ENCODE data around the gene ADAR. TPM values are rescaled to one million over a fixed set of nuclear protein-coding genes. Genes with fewer than 3 reads are reported as not detected.

Gene ADAR
- total RNA-seq, 2 experiments from 2014 or later: 325 to 338 TPM

DNA sequence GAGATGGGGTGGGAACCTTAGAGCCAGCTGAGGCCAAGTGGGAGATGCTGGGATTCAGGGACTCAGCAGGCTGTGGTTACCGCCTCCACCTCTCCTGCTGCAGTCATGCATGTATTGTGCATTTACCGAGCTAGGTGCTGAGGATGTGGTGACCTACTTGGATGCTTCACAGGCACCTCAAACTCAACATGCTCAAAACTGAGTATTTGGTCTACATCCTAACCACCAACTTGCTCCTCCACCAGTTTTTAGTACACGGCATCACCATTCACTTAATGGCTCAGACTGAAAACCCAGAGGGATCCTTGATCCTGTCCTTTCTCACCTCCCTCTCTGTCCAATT, 34.8 kb downstream of the ADAR start:
- POLR2A ChIA-PET: no interaction called here

GRCh38 chr1:154572468-154573167, 35.4 kb downstream of the ADAR start:
- H3K27me3 Mint-ChIP-seq: peaks cover 13% of the 10 kb centered on the region
- peaks cover 3% of the 10 kb centered on the region for H3K36me3 Mint-ChIP-seq
- POLR2A ChIA-PET: interaction anchor here (0.6 kb wide), 1 partner anchor 17 kb away, joined by 3 read pairs; no protein-coding TSS in a partner anchor
- DNase-seq (no peak), ATAC-seq (ENCODE audit: low read depth) (no peak)
- H3K4me1 Mint-ChIP-seq: peaks cover 5% of the 10 kb centered on the region
- no peaks in the 10 kb centered on the region for H3K9me3 Mint-ChIP-seq
- H3K4me3 Mint-ChIP-seq: no peak overlapping the region
- H3K27ac Mint-ChIP-seq: no peak overlapping the region

More for the DNA sequence above, 34.8 kb downstream of the ADAR start:
- no peak for ATAC-seq (ENCODE audit: low read depth)
- Mint-ChIP-seq H3K27me3 (peaks cover 9% of the 10 kb centered on the region), H3K36me3 (peaks cover 3% of the 10 kb centered on the region), H3K4me3 (no peak overlapping the region), H3K4me1 (peaks cover 2% of the 10 kb centered on the region), H3K9me3 (no peaks in the 10 kb centered on the region), H3K27ac (no peak overlapping the region)
- DNase-seq: no peak

DNA sequence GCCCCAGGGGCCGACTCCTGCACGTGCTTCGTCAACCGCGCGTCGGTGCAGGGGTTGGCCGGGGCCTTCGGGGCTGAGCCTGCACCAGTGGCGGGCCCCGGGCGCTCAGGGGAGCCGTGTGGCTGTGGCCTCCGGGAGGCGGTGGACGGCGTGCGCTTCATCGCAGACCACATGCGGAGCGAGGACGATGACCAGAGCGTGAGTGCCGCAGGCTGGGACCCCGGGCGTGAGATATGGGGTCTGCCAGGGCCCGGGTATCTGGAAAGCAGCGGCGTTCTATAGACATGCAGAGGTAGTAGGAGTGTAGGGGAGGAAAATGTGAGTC, 36.1 kb downstream of the ADAR start:
- no peak for DNase-seq
- Mint-ChIP-seq H3K36me3 (peaks cover 3% of the 10 kb centered on the region), H3K4me3 (no peak overlapping the region), H3K4me1 (peaks cover 7% of the 10 kb centered on the region), H3K27ac (no peak overlapping the region), H3K9me3 (no peaks in the 10 kb centered on the region), H3K27me3 (peaks cover 19% of the 10 kb centered on the region)
- no peak for ATAC-seq (ENCODE audit: low read depth)
- POLR2A ChIA-PET: no interaction called here

GRCh38 chr1:154571244-154571963, 36.6 kb downstream of the ADAR start:
- H3K27ac Mint-ChIP-seq: no peak overlapping the region

DNA sequence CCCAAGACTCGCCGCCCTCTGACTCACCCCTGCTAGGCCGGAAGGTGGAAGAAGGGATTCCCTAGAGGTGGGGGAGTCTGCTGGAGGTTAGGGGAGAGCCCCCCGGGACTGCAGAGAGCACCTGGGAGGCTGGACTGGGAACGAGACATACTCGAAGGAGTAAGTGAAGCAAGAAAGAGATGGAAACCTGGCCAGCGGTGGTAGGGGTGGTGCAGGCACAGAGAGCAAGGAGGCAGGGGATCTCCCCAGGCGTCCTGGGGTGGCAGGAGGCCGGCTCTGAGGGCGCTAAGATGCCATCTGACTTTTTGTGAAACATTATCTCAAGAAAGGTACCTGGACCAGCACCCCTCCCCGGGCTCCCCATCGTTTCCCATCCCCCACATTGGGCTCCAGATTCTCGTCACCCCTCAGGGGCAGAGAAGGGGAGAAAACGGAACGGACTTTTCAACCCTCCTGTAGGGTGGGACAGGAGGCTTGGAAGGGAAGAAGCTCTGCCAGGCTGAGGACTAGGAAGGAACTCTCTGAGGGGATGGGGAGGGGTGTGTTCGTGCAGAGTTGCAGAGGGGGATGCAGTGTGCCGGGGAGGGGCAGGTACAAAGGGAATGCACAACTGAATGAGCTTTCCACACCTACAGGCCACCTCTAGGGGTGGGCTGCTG, 39.7 kb downstream of the ADAR start:
- Mint-ChIP-seq H3K4me1 (peaks cover 5% of the 10 kb centered on the region), H3K9me3 (no peaks in the 10 kb centered on the region), H3K27ac (no peak overlapping the region), H3K36me3 (no peaks in the 10 kb centered on the region), H3K27me3 (peaks cover 27% of the 10 kb centered on the region), H3K4me3 (peak overlapping the region; percentile 21)
- ATAC-seq (ENCODE audit: low read depth) (no peak), DNase-seq (no peak)
- POLR2A ChIA-PET: interaction anchor here (1.0 to 1.9 kb wide), 5 partner anchors 8 to 59 kb away, joined by 3 to 5 read pairs (median 3); no protein-coding TSS in a partner anchor

More at GRCh38 chr1:154571244-154571963, 36.6 kb downstream of the ADAR start:
- ATAC-seq (ENCODE audit: low read depth) (no peak), DNase-seq (no peak)
- POLR2A ChIA-PET: no interaction called here
- H3K4me3 Mint-ChIP-seq: no peak overlapping the region
- H3K4me1 Mint-ChIP-seq: peaks cover 7% of the 10 kb centered on the region
- peaks cover 23% of the 10 kb centered on the region for H3K27me3 Mint-ChIP-seq
- H3K9me3 Mint-ChIP-seq: no peaks in the 10 kb centered on the region
- H3K36me3 Mint-ChIP-seq: peaks cover 3% of the 10 kb centered on the region

DNA sequence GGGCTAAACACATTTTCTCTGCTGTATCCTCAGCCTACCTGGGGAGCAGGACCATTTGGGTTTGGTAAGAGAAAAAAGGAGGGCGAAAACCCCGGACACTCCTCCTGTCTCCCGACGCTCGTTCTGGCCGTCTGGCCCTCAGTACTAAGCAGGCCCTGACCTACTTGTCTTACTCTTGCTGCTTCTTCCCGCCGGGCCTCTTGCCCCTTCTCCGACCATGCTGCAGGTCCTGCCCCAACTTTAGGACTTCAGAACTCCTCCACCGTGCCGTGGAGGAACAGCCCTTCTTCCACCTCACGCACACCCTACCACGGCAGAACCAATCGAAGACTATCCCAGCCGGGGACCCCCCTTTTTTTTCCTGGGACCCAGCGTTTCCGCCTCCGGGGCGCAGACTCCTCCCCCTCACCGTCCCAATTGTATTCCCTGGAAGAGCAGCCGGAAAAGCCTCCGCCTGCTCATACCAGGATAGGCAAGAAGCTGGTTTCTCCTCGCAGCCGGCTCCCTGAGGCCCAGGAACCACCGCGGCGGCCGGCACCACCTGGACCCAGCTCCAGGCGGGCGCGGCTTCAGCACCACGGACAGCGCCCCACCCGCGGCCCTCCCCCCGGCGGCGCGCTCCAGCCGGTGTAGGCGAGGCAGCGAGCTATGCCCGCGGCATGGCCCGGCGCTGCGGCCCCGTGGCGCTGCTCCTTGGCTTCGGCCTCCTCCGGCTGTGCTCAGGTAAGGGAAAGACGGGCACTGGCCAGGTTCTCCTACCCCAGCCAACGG, 40.4 kb downstream of the ADAR start, which contains the start of gene CHRNB2:
Gene CHRNB2, plus strand, starts transcription at position 393 of the 771 bp plus-strand sequence. Its CDS starts 267 bp downstream, at position 660.
- H3K9me3 Mint-ChIP-seq: no peaks in the 10 kb centered on the region
- peak within 1 kb of the TSS; percentile 47 for H3K4me3 Mint-ChIP-seq
- H3K4me1 Mint-ChIP-seq: peaks cover 5% of the 10 kb centered on the region
- DNase-seq (peak; percentile 90), ATAC-seq (ENCODE audit: low read depth) (peak; percentile 97)
- POLR2A ChIA-PET: interaction anchor here (1.0 to 1.9 kb wide), 4 partner anchors 9 to 59 kb away, joined by 3 to 5 read pairs (median 4); no protein-coding TSS in a partner anchor
- no peaks in the 10 kb centered on the region for H3K36me3 Mint-ChIP-seq
- H3K27ac Mint-ChIP-seq: no peak within 1 kb of the TSS
- H3K27me3 Mint-ChIP-seq: peaks cover 27% of the 10 kb centered on the region

DNA sequence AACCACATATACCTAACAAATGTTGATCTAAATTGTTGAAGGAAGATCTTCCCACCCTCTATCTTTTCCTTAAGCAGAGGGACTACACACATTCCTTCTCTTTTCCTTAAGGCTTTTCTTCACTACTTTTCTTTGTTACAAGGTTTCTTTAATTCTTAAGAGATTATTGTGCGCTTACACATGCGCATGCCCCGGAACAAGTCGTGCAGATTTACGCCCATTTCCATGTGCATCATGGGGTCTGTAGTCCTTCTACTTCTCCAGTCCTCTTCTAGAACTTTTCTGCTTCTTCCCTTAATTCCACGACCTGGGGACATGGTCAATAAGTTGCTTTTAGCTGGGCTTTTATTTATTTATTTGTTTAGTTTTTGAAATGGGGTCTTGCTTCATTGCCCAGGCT, 42.1 kb downstream of the ADAR start:
- ATAC-seq (ENCODE audit: low read depth) (no peak), DNase-seq (no peak)
- no peaks in the 10 kb centered on the region for H3K9me3 Mint-ChIP-seq
- no peak overlapping the region for H3K4me3 Mint-ChIP-seq
- H3K27me3 Mint-ChIP-seq: peaks cover 27% of the 10 kb centered on the region
- H3K4me1 Mint-ChIP-seq: peaks cover 5% of the 10 kb centered on the region
- H3K27ac Mint-ChIP-seq: no peak overlapping the region
- POLR2A ChIA-PET: no interaction called here
- no peaks in the 10 kb centered on the region for H3K36me3 Mint-ChIP-seq

GRCh38 chr1:154559466-154560044, 48.4 kb downstream of the ADAR start:
- Mint-ChIP-seq H3K4me3 (peak overlapping the region; percentile 93), H3K27ac (peak overlapping the region; percentile 96), H3K36me3 (peaks cover 6% of the 10 kb centered on the region), H3K4me1 (peaks cover 36% of the 10 kb centered on the region), H3K27me3 (no peaks in the 10 kb centered on the region), H3K9me3 (no peaks in the 10 kb centered on the region)
- ATAC-seq (ENCODE audit: low read depth) (peak; percentile 20), DNase-seq (peak; percentile 75)
- POLR2A ChIA-PET: interaction anchor here (0.6 to 1.6 kb wide), 7 partner anchors 19 to 384 kb away, joined by 3 to 11 read pairs (median 3); partner anchors contain the start of gene PMVK

- peaks cover 36% of the 10 kb centered on the region for H3K4me1 Mint-ChIP-seq
- ATAC-seq (ENCODE audit: low read depth): peak; percentile 95
- DNase-seq: peak; percentile 98
- H3K36me3 Mint-ChIP-seq: peaks cover 7% of the 10 kb centered on the region
- no peaks in the 10 kb centered on the region for H3K9me3 Mint-ChIP-seq
- POLR2A ChIA-PET: interaction anchor here (0.6 to 1.7 kb wide), 10 partner anchors 20 to 424 kb away, joined by 3 to 11 read pairs (median 3); partner anchors contain the start of genes ADAR, FLAD1 and PMVK
- H3K27me3 Mint-ChIP-seq: no peaks in the 10 kb centered on the region
- peak overlapping the region; percentile 96 for H3K27ac Mint-ChIP-seq
- H3K4me3 Mint-ChIP-seq: peak overlapping the region; percentile 93
Observed at GRCh38 chr1:154558720-154559465, 49.1 kb downstream of the ADAR start.

DNA sequence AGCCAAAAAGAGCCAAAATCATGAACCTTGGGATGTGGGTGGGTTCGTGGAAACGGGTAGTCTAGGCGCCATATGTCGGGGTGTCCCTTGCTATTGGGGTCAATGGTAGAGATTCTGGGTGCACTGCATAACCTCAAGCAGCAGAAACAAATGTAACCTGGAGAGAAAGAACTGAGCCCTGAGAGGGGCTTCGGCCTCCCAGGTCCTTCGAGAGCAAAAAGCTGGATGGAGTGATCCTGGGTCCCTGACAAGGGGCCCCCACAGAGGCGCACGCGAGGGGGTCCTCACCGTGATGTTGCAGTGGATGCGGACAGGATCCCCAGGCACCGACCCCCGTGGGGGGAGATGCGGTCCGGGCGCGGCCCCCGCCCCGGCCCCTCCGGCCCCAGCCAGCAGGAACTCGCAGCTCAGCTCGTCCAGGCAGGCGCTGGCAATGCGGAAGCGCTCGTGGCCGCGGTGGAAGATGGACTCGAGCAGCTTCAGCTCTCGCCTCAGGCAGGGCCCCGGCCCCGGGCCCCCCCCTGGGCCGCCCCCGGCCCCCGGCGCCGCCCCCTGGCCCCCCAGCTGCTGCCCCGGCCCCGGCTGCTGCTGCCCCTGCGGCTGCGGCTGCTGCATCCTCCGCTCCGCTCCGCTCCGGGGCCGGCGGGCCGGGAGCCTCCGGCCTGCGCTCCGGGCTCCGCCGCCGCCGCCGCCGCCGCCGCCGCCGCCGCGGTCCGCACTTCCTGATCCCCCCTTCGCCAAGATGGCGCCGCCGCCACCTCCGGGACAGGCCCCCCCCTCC, 49.9 kb downstream of the ADAR start, which contains the start of gene UBE2Q1:
Gene UBE2Q1, minus strand, starts transcription at position 724 of the 781 bp plus-strand sequence. Its CDS starts 109 bp downstream, at position 615.
- H3K27me3 Mint-ChIP-seq: no peaks in the 10 kb centered on the region
- H3K9me3 Mint-ChIP-seq: no peaks in the 10 kb centered on the region
- POLR2A ChIA-PET: interaction anchor here (1.0 to 1.7 kb wide), 4 partner anchors 50 to 425 kb away, joined by 3 to 4 read pairs (median 3); partner anchors contain the start of genes ADAR, FLAD1 and PMVK
- H3K4me3 Mint-ChIP-seq: peak within 1 kb of the TSS; percentile 93
- peak; percentile 63 for DNase-seq
- no peak for ATAC-seq (ENCODE audit: low read depth)
- peaks cover 36% of the 10 kb centered on the region for H3K4me1 Mint-ChIP-seq
- H3K27ac Mint-ChIP-seq: peak within 1 kb of the TSS; percentile 96
- H3K36me3 Mint-ChIP-seq: peaks cover 10% of the 10 kb centered on the region

DNA sequence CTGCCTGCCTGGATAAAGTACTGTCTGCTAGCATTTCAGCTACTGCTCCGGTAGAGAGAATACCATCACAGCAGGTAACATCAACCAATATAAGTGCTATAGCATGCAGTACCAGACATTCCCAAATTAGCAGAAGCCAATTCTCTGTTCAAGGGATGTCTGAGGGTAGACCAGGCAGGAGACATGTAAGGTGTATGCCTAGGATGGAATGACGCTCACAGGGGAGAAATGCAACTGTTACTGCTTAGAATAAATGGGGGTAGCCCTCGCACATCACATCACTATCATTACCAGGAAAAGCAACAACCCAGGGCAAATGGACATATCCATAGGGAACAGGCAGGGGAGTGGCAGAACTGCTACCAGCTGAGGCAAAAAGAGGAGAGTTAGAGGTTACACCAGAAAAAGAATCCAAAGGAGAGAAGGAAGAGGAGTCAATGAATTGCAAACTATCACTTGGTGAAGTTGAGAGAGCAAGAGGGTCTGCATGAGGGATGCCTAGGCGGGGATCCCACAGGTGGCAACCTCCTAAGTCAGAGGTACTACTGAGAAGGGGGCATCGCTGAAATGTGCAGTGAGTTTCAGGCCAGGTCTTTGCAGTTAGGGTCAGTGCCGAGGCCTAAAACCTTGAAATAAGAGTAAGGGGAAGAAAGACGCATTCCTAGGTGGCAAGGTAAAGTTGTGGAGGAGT, 50.6 kb downstream of the ADAR start:
- peaks cover 36% of the 10 kb centered on the region for H3K4me1 Mint-ChIP-seq
- H3K36me3 Mint-ChIP-seq: peaks cover 15% of the 10 kb centered on the region
- no peaks in the 10 kb centered on the region for H3K27me3 Mint-ChIP-seq
- no peaks in the 10 kb centered on the region for H3K9me3 Mint-ChIP-seq
- ATAC-seq (ENCODE audit: low read depth) (no peak), DNase-seq (no peak)
- peak overlapping the region; percentile 91 for H3K27ac Mint-ChIP-seq
- POLR2A ChIA-PET: interaction anchor here (1.0 to 1.7 kb wide), 4 partner anchors 51 to 426 kb away, joined by 3 to 4 read pairs (median 3); partner anchors contain the start of genes ADAR, FLAD1 and PMVK
- peak overlapping the region; percentile 91 for H3K4me3 Mint-ChIP-seq

Data from activated naive CD8-positive, alpha-beta T cell treated with anti-CD3 and anti-CD28 coated beads, Interleukin-2, amount 10 ng/mL, durations not matched to agents 7 days and 5 days (primary cell).